ENCODE results near the gene EIF4H.

EIF4H gene

GRCh38 chr7:74235518-74236268 lies 61.5 kb downstream of the EIF4H start:
- Histone ChIP-seq H3K36me3 (ENCODE audit: control insufficient read depth, insufficient read depth, low read length) (no peaks in the 10 kb centered on the region), H3K27me3 (ENCODE audit: control insufficient read depth, insufficient read depth, low read length) (no peaks in the 10 kb centered on the region), H3K9ac (ENCODE audit: low read length) (no peak overlapping the region), H3K9me3 (ENCODE audit: control insufficient read depth, low read length) (no peaks in the 10 kb centered on the region), H3K4me3 (ENCODE audit: low read length) (no peak overlapping the region), H3K4me1 (ENCODE audit: control insufficient read depth, insufficient read depth, low read length) (no peaks in the 10 kb centered on the region)

DNA sequence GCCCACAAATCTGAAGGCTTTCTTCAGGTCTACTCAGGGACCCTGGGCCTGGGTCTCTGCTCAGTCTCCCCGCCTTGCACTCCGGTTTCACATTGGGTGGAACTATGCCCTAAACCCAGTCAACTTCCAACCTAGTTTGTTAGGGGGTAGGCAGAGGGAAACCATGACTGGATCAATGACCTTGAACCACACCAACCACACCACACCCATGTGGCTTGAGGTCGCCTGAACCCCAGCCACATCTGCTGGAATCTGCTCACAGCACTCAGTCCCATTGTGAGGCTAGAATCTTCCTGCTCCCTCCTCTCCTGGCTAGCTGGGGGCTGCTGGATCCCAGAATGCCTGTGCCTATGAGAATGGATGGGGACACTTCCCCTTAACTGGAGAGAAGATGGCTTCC lies 62.1 kb downstream of the EIF4H start:
- H3K9ac ChIP-seq (ENCODE audit: low read length), result no peak overlapping the region

GRCh38 chr7:74240482-74240881 lies 66.3 kb downstream of the EIF4H start:
- H3K36me3 ChIP-seq (ENCODE audit: control insufficient read depth, insufficient read depth, low read length), result no peaks in the 10 kb centered on the region
- no peaks in the 10 kb centered on the region for H3K4me1 ChIP-seq (ENCODE audit: control insufficient read depth, insufficient read depth, low read length)
- H3K27me3 ChIP-seq (ENCODE audit: control insufficient read depth, insufficient read depth, low read length), result peaks cover 2% of the 10 kb centered on the region
- no peak overlapping the region for H3K9ac ChIP-seq (ENCODE audit: low read length)
- H3K9me3 ChIP-seq (ENCODE audit: control insufficient read depth, low read length), result no peaks in the 10 kb centered on the region
- no peak overlapping the region for H3K4me3 ChIP-seq (ENCODE audit: low read length)

More for the DNA sequence above, 62.1 kb downstream of the EIF4H start:
- Histone ChIP-seq H3K4me1 (ENCODE audit: control insufficient read depth, insufficient read depth, low read length) (no peaks in the 10 kb centered on the region), H3K27me3 (ENCODE audit: control insufficient read depth, insufficient read depth, low read length) (no peaks in the 10 kb centered on the region), H3K36me3 (ENCODE audit: control insufficient read depth, insufficient read depth, low read length) (no peaks in the 10 kb centered on the region), H3K4me3 (ENCODE audit: low read length) (no peak overlapping the region), H3K9me3 (ENCODE audit: control insufficient read depth, low read length) (no peaks in the 10 kb centered on the region)

GRCh38 chr7:74242122-74242443 lies 67.9 kb downstream of the EIF4H start:
- H3K4me1 ChIP-seq (ENCODE audit: control insufficient read depth, insufficient read depth, low read length), result no peaks in the 10 kb centered on the region
- H3K9ac ChIP-seq (ENCODE audit: low read length), result no peak overlapping the region
- peaks cover 2% of the 10 kb centered on the region for H3K27me3 ChIP-seq (ENCODE audit: control insufficient read depth, insufficient read depth, low read length)
- no peaks in the 10 kb centered on the region for H3K9me3 ChIP-seq (ENCODE audit: control insufficient read depth, low read length)
- no peaks in the 10 kb centered on the region for H3K36me3 ChIP-seq (ENCODE audit: control insufficient read depth, insufficient read depth, low read length)
- no peak overlapping the region for H3K4me3 ChIP-seq (ENCODE audit: low read length)

DNA sequence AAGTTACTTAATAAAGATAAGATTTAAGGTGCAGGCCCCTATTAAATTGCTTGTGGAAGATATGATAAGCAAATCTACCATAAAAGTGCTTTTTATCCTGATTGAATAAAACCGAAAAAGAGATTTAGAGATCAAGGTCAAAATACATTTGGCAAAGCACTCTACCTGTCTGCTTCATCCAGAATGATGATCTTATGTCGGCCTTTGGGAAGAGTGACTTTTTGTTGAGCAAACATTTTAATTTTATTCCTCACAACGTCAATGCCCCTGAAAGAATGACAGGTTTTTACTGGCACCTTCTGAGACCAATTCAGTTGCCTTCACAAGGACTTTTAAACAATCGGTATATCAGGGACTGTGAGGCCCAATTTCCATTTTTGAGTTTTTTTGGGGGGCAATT lies 72.3 kb downstream of the EIF4H start:
- H3K9me3 ChIP-seq (ENCODE audit: control insufficient read depth, low read length), result no peaks in the 10 kb centered on the region
- H3K4me3 ChIP-seq (ENCODE audit: low read length), result no peak overlapping the region
- no peaks in the 10 kb centered on the region for H3K4me1 ChIP-seq (ENCODE audit: control insufficient read depth, insufficient read depth, low read length)
- H3K9ac ChIP-seq (ENCODE audit: low read length), result no peak overlapping the region
- peaks cover 2% of the 10 kb centered on the region for H3K27me3 ChIP-seq (ENCODE audit: control insufficient read depth, insufficient read depth, low read length)
- H3K36me3 ChIP-seq (ENCODE audit: control insufficient read depth, insufficient read depth, low read length), result no peaks in the 10 kb centered on the region
